CD14-positive monocyte (primary cell): Measurements from ENCODE around the gene NUTM2D. TPM values are rescaled to one million over a fixed set of nuclear protein-coding genes. Genes with fewer than 3 reads are reported as not detected.
"Not testable (repeated sequence)": the region's sequence is repeated elsewhere in the genome, so short reads cannot be mapped to it uniquely, and the experiment has no call there.

Source experiments
- DNase-seq, 3 donors: peaks; one replicate each; pipeline ENCODE4 v3.0.0-alpha.2; 2011 to 2022
- H2AFZ ChIP-seq: 2 replicates; pipeline ENCODE4 v1.6.0; 2012; ENCODE audit warnings: mild to moderate bottlenecking, low read depth, low read length, inconsistent platforms; ENCODE audit not compliant: insufficient read depth, poor library complexity, severe bottlenecking
- H3K27ac ChIP-seq, 2 donors: 1 replicate in 1 of 2; 2 replicates in 1 of 2; pipeline ENCODE4 v1.5.1; 2012 to 2013; ENCODE audit warnings: low read length in 2 of 2, control low read depth in 1 of 2, inconsistent platforms in 1 of 2, low read depth in 1 of 2, mild to moderate bottlenecking in 1 of 2
- H3K27me3 ChIP-seq, 2 donors: one replicate each; pipeline versions ENCODE4 v1.6.0 to v1.6.1; 2011 to 2013; ENCODE audit warnings: low read length in 2 of 2; ENCODE audit not compliant: control insufficient read depth in 2 of 2, insufficient read depth in 2 of 2
- H3K36me3 ChIP-seq, 2 donors: replicated peaks in 1 of 2; 1 replicate in 1 of 2; 2 replicates in 1 of 2; pipeline versions ENCODE4 v1.5.1 to v1.6.1; 2012 to 2013; ENCODE audit warnings: low read length in 2 of 2, control low read depth in 1 of 2, inconsistent platforms in 1 of 2, mild to moderate bottlenecking in 1 of 2; ENCODE audit not compliant: insufficient read depth in 2 of 2, control insufficient read depth in 1 of 2
- H3K4me1 ChIP-seq, 2 donors: 1 replicate in 1 of 2; 2 replicates in 1 of 2; pipeline versions ENCODE4 v1.5.1 to v1.6.1; 2012 to 2013; ENCODE audit warnings: low read length in 2 of 2, control low read depth in 1 of 2, inconsistent platforms in 1 of 2, mild to moderate bottlenecking in 1 of 2, moderate library complexity in 1 of 2; ENCODE audit not compliant: insufficient read depth in 2 of 2, control insufficient read depth in 1 of 2
- H3K4me2 ChIP-seq: replicated peaks from 2 replicates; pipeline ENCODE3; 2012; ENCODE audit warnings: low read length, moderate library complexity, mild to moderate bottlenecking; ENCODE audit not compliant: poor library complexity, severe bottlenecking; ENCODE audit errors: extremely low read depth
- H3K4me3 ChIP-seq, 3 experiments: fragments of 200-600 bp in 1 of 3; sonication (generic) in 1 of 3; replicated peaks in 1 of 3; 1 replicate in 2 of 3; 2 replicates in 1 of 3; pipeline ENCODE4 v1.5.1; 2011 to 2013; ENCODE audit warnings: low read length in 3 of 3, mild to moderate bottlenecking in 3 of 3, control low read depth in 2 of 3, low read depth in 2 of 3, inconsistent platforms in 1 of 3, moderate library complexity in 1 of 3
- H3K79me2 ChIP-seq: 2 replicates; pipeline ENCODE4 v1.6.0; 2012; ENCODE audit warnings: mild to moderate bottlenecking, control low read depth, inconsistent platforms, low read length, moderate library complexity; ENCODE audit not compliant: insufficient read depth
- H3K9ac ChIP-seq: 2 replicates; pipeline ENCODE4 v1.6.0; 2017; ENCODE audit warnings: low read length, mild to moderate bottlenecking; ENCODE audit not compliant: insufficient read depth, poor library complexity, severe bottlenecking
- H3K9me3 ChIP-seq, 2 donors: replicated peaks in 1 of 2; 1 replicate in 1 of 2; 2 replicates in 1 of 2; pipeline versions ENCODE4 v1.5.1 to v1.6.1; 2012 to 2013; ENCODE audit warnings: low read length in 2 of 2, control low read depth in 1 of 2; ENCODE audit not compliant: control insufficient read depth in 1 of 2, insufficient read depth in 1 of 2
- H4K20me1 ChIP-seq: 2 replicates; pipeline ENCODE4 v1.6.0; 2012; ENCODE audit warnings: mild to moderate bottlenecking, low read length, control low read depth, moderate library complexity; ENCODE audit not compliant: insufficient read depth
- H3K27ac Mint-ChIP-seq, 7 donors: one replicate each; pipeline ENCODE4 v1.8.0; 2020; ENCODE audit warnings: mild to moderate bottlenecking in 7 of 7, mixed read lengths in 7 of 7, moderate library complexity in 6 of 7, inconsistent platforms in 2 of 7
- H3K27me3 Mint-ChIP-seq, 3 donors: one replicate each; pipeline ENCODE4 v1.8.0; 2021 to 2022; ENCODE audit warnings: low read depth in 3 of 3, mild to moderate bottlenecking in 3 of 3, mixed read lengths in 3 of 3, moderate library complexity in 3 of 3, inconsistent platforms in 1 of 3
- H3K36me3 Mint-ChIP-seq, 2 donors: one replicate each; pipeline ENCODE4 v1.8.0; 2020; ENCODE audit warnings: mixed read lengths in 2 of 2, inconsistent platforms in 1 of 2, mild to moderate bottlenecking in 1 of 2
- H3K4me1 Mint-ChIP-seq: one replicate; pipeline ENCODE4 v1.8.0; 2020; ENCODE audit warnings: mild to moderate bottlenecking, mixed read lengths
- H3K4me3 Mint-ChIP-seq, 2 donors: one replicate each; pipeline ENCODE4 v1.8.0; 2020; ENCODE audit warnings: mild to moderate bottlenecking in 2 of 2, mixed read lengths in 2 of 2, moderate library complexity in 1 of 2
- H3K9me3 Mint-ChIP-seq, 7 donors: one replicate each; pipeline ENCODE4 v1.8.0; 2020 to 2022; ENCODE audit warnings: mixed read lengths in 7 of 7, mild to moderate bottlenecking in 6 of 7, moderate library complexity in 6 of 7, inconsistent platforms in 2 of 7
- WGBS: methylation state at CpG from one replicate; pipeline ENCODE4 v1.1.5; 2013; ENCODE audit warnings: missing lambda C conversion rate; ENCODE audit not compliant: insufficient coverage; 5-methylcytosine and 5-hydroxymethylcytosine counted together
- intact Hi-C, 2 donors: fragments of 100-400 bp; cut with micrococcal nuclease; formaldehyde crosslinking; loops; one replicate each; pipeline versions ENCODE4 v1.15.0 to v1.15.1; 2023
- polyA plus RNA-seq, 3 donors: library from polyadenylated mRNA; depleted of rRNA in 1 of 3; unstranded in 2 of 3; stranded (reverse) in 1 of 3; fragments of 300-500 nt in 2 of 3; fragments of >200 nt in 1 of 3; fragmentation: Illumina TruSeq in 2 of 3; gene quantifications; 1 replicate in 2 of 3; 2 replicates in 1 of 3; pipeline ENCODE4 v1.2.3, GENCODE V29; 2012 to 2021

NUTM2D gene
- polyA plus RNA-seq, 3 donors, result 0.03 to 3.3 TPM; not detected in 1

DNA sequence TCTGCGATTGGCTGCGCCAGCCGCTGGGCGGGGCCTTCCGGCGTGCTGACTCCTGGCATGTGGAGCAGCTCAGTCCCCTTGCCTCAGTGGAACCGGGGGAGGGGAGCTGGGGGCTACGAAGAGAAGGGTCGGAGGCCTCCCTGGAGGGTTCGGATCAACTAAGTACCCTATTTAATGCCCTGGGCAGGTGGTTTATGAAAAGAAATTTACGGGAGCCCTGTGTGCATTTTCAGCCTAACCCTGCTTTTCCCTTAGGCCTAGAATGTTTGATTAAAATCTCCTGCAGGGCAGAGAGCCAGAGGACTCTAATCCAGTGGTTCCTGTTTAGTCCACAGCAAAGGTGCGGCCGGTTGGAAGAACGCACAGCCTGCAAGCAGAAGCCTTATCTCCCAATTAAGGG is 33.8 kb downstream of the NUTM2D start:
- H3K36me3 ChIP-seq, H3K4me1 Mint-ChIP-seq: not testable (repeated sequence)

GRCh38 chr10:87396206-87396605 is 38.7 kb downstream of the NUTM2D start:
- H3K36me3 Mint-ChIP-seq, DNase-seq, H3K27ac Mint-ChIP-seq, H3K9me3 ChIP-seq, H3K9ac ChIP-seq, H2AFZ ChIP-seq, H3K27ac ChIP-seq, H3K9me3 Mint-ChIP-seq, intact Hi-C loops, H3K4me2 ChIP-seq, H3K4me3 ChIP-seq, H3K4me1 Mint-ChIP-seq, H3K4me3 Mint-ChIP-seq, H3K36me3 ChIP-seq, H3K27me3 ChIP-seq, H3K4me1 ChIP-seq, H3K27me3 Mint-ChIP-seq, H4K20me1 ChIP-seq, H3K79me2 ChIP-seq: not testable (repeated sequence)
- WGBS, result no CpG with 5 or more reads among the region's 2 CpGs

More for the DNA sequence above, 33.8 kb downstream of the NUTM2D start:
- intact Hi-C loops, H2AFZ ChIP-seq, H3K9me3 Mint-ChIP-seq, H4K20me1 ChIP-seq, H3K4me3 Mint-ChIP-seq, H3K79me2 ChIP-seq, H3K4me2 ChIP-seq, H3K27ac Mint-ChIP-seq, H3K9ac ChIP-seq, DNase-seq, H3K4me1 ChIP-seq, H3K27ac ChIP-seq, H3K9me3 ChIP-seq, H3K27me3 Mint-ChIP-seq, H3K36me3 Mint-ChIP-seq, H3K27me3 ChIP-seq, H3K4me3 ChIP-seq: not testable (repeated sequence)
- 80% methylated on average over 2 of the region's 14 CpGs for WGBS

GRCh38 chr10:87398436-87398835 is 40.9 kb downstream of the NUTM2D start:
- DNase-seq, H3K4me2 ChIP-seq, H4K20me1 ChIP-seq, H3K27me3 ChIP-seq, H3K4me1 Mint-ChIP-seq, H3K36me3 ChIP-seq, H2AFZ ChIP-seq, H3K27ac ChIP-seq, H3K4me3 ChIP-seq, H3K79me2 ChIP-seq, intact Hi-C loops, H3K9me3 Mint-ChIP-seq, H3K27me3 Mint-ChIP-seq, H3K9ac ChIP-seq, H3K9me3 ChIP-seq, H3K36me3 Mint-ChIP-seq, H3K4me1 ChIP-seq: not testable (repeated sequence)
- Mint-ChIP-seq H3K4me3 (peak overlapping the region in 1 of 2 donors; percentile 64), H3K27ac (peak overlapping the region in 1 of 7 donors; percentile 60)
- no CpG with 5 or more reads among the region's 2 CpGs for WGBS

GRCh38 chr10:87407516-87408467 is 50.2 kb downstream of the NUTM2D start:
- H3K36me3 Mint-ChIP-seq, H3K27ac Mint-ChIP-seq, H3K9me3 ChIP-seq, H3K27ac ChIP-seq, H2AFZ ChIP-seq, intact Hi-C loops, H3K36me3 ChIP-seq, H3K79me2 ChIP-seq, H3K4me1 Mint-ChIP-seq, H4K20me1 ChIP-seq, H3K9me3 Mint-ChIP-seq, H3K9ac ChIP-seq, DNase-seq, H3K4me2 ChIP-seq, H3K27me3 ChIP-seq, H3K4me1 ChIP-seq: not testable (repeated sequence)
- peak overlapping the region; percentile 48 to 79 for H3K4me3 Mint-ChIP-seq
- 36% methylated on average over 16 of the region's 36 CpGs for WGBS
- H3K27me3 Mint-ChIP-seq, result peaks cover 11 to 27% (median 15%) of the 10 kb centered on the region in 3 donors
- H3K4me3 ChIP-seq, result peak overlapping the region in 1 of 3 experiments; percentile 38
